GM12878 (cell line): Measurements from ENCODE around the gene SEMA4C. TPM values are rescaled to one million over a fixed set of nuclear protein-coding genes. Genes with fewer than 3 reads are reported as not detected.

ENCODE experiments used
- ATAC-seq: fragments of 200-7000 bp; cut with Tn5 transposase; 3 replicates; pipeline ENCODE4 v1.9.1; 2020; ENCODE audit warnings: mild to moderate bottlenecking, moderate library complexity
- BruUV-seq: library from RNA; stranded (reverse); fragments of 400-500 nt; replicated peaks from 2 replicates; lab custom pipeline; 2021; lab: Mats Ljungman, UMichigan
- CTCF ChIA-PET: fragments of 300-600 bp; sonication (Branson Sonifier 250); formaldehyde crosslinking; extraction: SDS; loops from one replicate; lab custom pipeline; 2021; ENCODE audit warnings: inconsistent platforms; lab: Yijun Ruan, JAX
- POLR2A ChIA-PET: fragments of 350-600 bp; formaldehyde crosslinking; extraction: SDS; loops from one replicate; lab custom pipeline; 2021; ENCODE audit warnings: inconsistent platforms; lab: Charles Lee
- RAD21 ChIA-PET: fragments of 300-600 bp; sonication (Branson Sonifier 250); formaldehyde crosslinking; loops from one replicate; lab custom pipeline; 2023; ENCODE audit warnings: antibody characterized with exemption; ENCODE audit not compliant: unreplicated experiment; lab: Charles Lee
- SMC1A ChIA-PET: fragments of 300-600 bp; sonication (Branson Sonifier 250); formaldehyde crosslinking; loops from one replicate; lab custom pipeline; 2023; ENCODE audit not compliant: unreplicated experiment, uncharacterized antibody; lab: Charles Lee
- DNase-seq: peaks from one replicate; pipeline ENCODE4 v3.0.0-alpha.2; 2011; ENCODE audit warnings: low read depth, low spot score
- FAIRE-seq: peaks from 3 replicates; lab custom pipeline; 2011; peaks lifted over from hg19 to GRCh38; lab: Jason Lieb, UNC
- H2AFZ ChIP-seq: 2 replicates; pipeline ENCODE4 v1.6.0; 2011; ENCODE audit warnings: low read depth, low read length, control low read depth; ENCODE audit not compliant: control insufficient read depth
- H3K27ac ChIP-seq: 2 replicates; pipeline ENCODE4 v1.5.1; 2011; ENCODE audit warnings: control low read depth; ENCODE audit not compliant: control insufficient read depth, insufficient read depth
- H3K27me3 ChIP-seq, 2 experiments: replicated peaks in 1 of 2; 2 replicates each; pipeline versions ENCODE4 v1.6.0 to v1.6.1; 2011; ENCODE audit warnings: low read length in 1 of 2; ENCODE audit not compliant: control insufficient read depth in 2 of 2, insufficient read depth in 2 of 2
- H3K36me3 ChIP-seq, 2 experiments: 2 replicates each; pipeline ENCODE4 v1.5.1; 2011; ENCODE audit warnings: low read length in 1 of 2; ENCODE audit not compliant: control insufficient read depth in 2 of 2, insufficient read depth in 2 of 2
- H3K4me1 ChIP-seq: 2 replicates; pipeline ENCODE4 v1.6.1; 2011; ENCODE audit warnings: mild to moderate bottlenecking, low read length, moderate library complexity, mixed read lengths; ENCODE audit not compliant: control insufficient read depth, insufficient read depth
- H3K4me2 ChIP-seq: 2 replicates; pipeline ENCODE4 v1.6.0; 2011; ENCODE audit warnings: control low read depth; ENCODE audit not compliant: control insufficient read depth, insufficient read depth
- H3K4me3 ChIP-seq: fragments of 200-600 bp; sonication (generic); 2 replicates; pipeline ENCODE4 v1.5.1; 2016
- H3K79me2 ChIP-seq: 2 replicates; pipeline ENCODE4 v1.6.0; 2011; ENCODE audit warnings: low read length; ENCODE audit not compliant: control insufficient read depth, insufficient read depth
- H3K9ac ChIP-seq: 2 replicates; pipeline ENCODE4 v1.8.0; 2011; ENCODE audit warnings: low read length, control low read depth, mixed read lengths; ENCODE audit not compliant: control insufficient read depth, insufficient read depth
- H3K9me3 ChIP-seq: replicated peaks from 3 replicates; pipeline ENCODE4 v1.5.1; 2011; ENCODE audit warnings: mild to moderate bottlenecking, low read length; ENCODE audit not compliant: control insufficient read depth, insufficient read depth
- H4K20me1 ChIP-seq: 2 replicates; pipeline ENCODE4 v1.6.0; 2011; ENCODE audit not compliant: control insufficient read depth, insufficient read depth
- CBFB ChIP-seq: IDR thresholded peaks from 2 replicates; pipeline ENCODE4 v1.6.1; 2016; ENCODE audit warnings: antibody characterized with exemption, low read depth
- EP300 ChIP-seq, 2 experiments: fragments of 150-350 bp in 1 of 2; IDR thresholded peaks; 2 replicates each; pipeline ENCODE4 v1.6.1; 2011 to 2012; ENCODE audit warnings: low read depth in 2 of 2, low read length in 2 of 2, borderline replicate concordance in 1 of 2, improper control_type of control experiment in 1 of 2, inconsistent platforms in 1 of 2; ENCODE audit not compliant: control insufficient read depth in 1 of 2
- NR2C1 ChIP-seq: fragments of 450-650 bp; IDR thresholded peaks from 2 replicates; pipeline ENCODE4 v1.6.1; 2017; ENCODE audit warnings: antibody characterized with exemption, mild to moderate bottlenecking, moderate library complexity
- SUZ12 ChIP-seq: fragments of 200-600 bp; sonication (generic); IDR thresholded peaks from one replicate; pipeline ENCODE4 v1.6.1; 2018; ENCODE audit warnings: antibody characterized with exemption, mild to moderate bottlenecking; ENCODE audit not compliant: unreplicated experiment
- TARDBP ChIP-seq: IDR thresholded peaks from 2 replicates; pipeline ENCODE4 v1.6.1; 2016; ENCODE audit warnings: borderline replicate concordance
- WGBS: methylation state at CpG from one replicate; pipeline ENCODE4 v1.1.6; 2016; ENCODE audit warnings: low lambda C conversion rate; ENCODE audit not compliant: insufficient replicate concordance, insufficient coverage; ENCODE audit errors: missing lambda C conversion rate; 5-methylcytosine and 5-hydroxymethylcytosine counted together
- in situ Hi-C: fragments of 300-500 bp; cut with MboI; formaldehyde crosslinking; loops from 9 replicates; pipeline ENCODE4 v1.14.3; 2018; ENCODE audit warnings: mixed read lengths
- intact Hi-C: fragments of 100-400 bp; cut with micrococcal nuclease; formaldehyde crosslinking; loops from one replicate; pipeline ENCODE4 v1.14.2; 2022; ENCODE audit not compliant: unreplicated experiment
- polyA plus RNA-seq, 11 experiments: library from polyadenylated mRNA; depleted of rRNA in 4 of 11; unstranded in 6 of 11; stranded (reverse) in 5 of 11; fragments of >200 nt; fragmentation: Nextera tagmentation in 4 of 11; fragmentation: Illumina TruSeq in 1 of 11; extraction: Ambion mirVana in 4 of 11; extraction: Trizol in 1 of 11; gene quantifications; 1 replicate in 1 of 11; 2 replicates in 10 of 11; pipeline versions ENCODE4 v1.2.1 to v1.2.3, GENCODE V29; 2011 to 2016; ENCODE audit warnings: inconsistent platforms in 2 of 11, missing spikeins in 2 of 11, low read depth in 1 of 11
- total RNA-seq, 4 experiments: library from RNA; depleted of rRNA in 3 of 4; stranded (reverse); fragments of >200 nt in 3 of 4; fragmentation: Illumina TruSeq in 1 of 4; extraction: Trizol in 1 of 4; gene quantifications; 2 replicates each; pipeline versions ENCODE4 v1.2.1 to v1.2.3, GENCODE V29; 2013 to 2021
- TF ChIP-seq, protein P1 (sequence below): fragments of 450-650 bp; formaldehyde crosslinking; IDR thresholded peaks from 2 replicates; pipeline ENCODE4 v1.4.0; 2022; ENCODE audit warnings: mild to moderate bottlenecking, moderate library complexity

The SEMA4C gene
- total and polyA plus RNA-seq, 10 of the 15 experiments (the other 5 are each of a cell fraction or from before 2014, with no cell fraction given), result 0.06 to 21.6 (median 6.8) TPM

DNA sequence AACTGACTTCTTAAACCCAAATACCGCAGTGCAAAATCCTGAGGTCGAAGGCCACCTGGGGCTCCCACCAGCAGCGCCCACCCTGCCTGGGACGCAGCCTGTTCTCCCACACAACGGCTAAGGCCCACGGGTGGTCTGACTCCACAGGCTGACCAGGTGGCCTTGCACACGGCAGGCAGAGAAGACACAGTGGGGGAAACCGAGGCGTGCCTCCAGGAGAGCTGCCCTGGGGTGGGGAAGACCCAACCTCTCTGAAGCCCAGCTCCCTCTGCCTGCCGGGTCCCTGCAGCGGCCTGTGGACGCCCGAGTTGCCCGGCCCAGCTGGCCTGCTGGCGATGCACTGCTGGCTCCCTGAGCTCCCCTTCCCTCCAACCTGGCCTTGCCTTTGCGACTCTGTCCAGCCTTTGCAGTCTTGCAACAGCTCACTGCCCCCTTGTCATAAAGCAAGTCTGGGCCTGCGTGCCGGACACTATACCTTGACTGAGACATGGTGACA is 9.7 kb upstream of the SEMA4C start (continued):
- TF ChIP-seq EP300 (IDR thresholded peaks at IDR 0.05; ENCODE audit: borderline replicate concordance in 1 of 2, control insufficient read depth in 1 of 2, low read depth in 2 of 2, low read length in 2 of 2) (no peak), TARDBP (no peak), CBFB (no peak), SUZ12 (no peak)
- TF ChIP-seq, protein P1, sequence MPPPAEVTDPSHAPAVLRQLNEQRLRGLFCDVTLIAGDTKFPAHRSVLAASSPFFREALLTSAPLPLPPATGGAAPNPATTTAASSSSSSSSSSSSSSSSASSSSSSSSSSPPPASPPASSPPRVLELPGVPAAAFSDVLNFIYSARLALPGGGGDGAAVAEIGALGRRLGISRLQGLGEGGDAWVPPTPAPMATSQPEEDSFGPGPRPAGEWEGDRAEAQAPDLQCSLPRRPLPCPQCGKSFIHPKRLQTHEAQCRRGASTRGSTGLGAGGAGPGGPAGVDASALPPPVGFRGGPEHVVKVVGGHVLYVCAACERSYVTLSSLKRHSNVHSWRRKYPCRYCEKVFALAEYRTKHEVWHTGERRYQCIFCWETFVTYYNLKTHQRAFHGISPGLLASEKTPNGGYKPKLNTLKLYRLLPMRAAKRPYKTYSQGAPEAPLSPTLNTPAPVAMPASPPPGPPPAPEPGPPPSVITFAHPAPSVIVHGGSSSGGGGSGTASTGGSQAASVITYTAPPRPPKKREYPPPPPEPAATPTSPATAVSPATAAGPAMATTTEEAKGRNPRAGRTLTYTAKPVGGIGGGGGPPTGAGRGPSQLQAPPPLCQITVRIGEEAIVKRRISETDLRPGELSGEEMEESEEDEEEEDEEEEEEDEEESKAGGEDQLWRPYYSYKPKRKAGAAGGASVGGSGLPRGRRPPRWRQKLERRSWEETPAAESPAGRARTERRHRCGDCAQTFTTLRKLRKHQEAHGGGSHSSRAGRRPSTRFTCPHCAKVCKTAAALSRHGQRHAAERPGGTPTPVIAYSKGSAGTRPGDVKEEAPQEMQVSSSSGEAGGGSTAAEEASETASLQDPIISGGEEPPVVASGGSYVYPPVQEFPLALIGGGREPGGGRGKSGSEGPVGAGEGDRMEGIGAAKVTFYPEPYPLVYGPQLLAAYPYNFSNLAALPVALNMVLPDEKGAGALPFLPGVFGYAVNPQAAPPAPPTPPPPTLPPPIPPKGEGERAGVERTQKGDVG (CRISPR knock-in tag), result no peak
- TF ChIP-seq, all 136 proteins: peak for 0

DNA sequence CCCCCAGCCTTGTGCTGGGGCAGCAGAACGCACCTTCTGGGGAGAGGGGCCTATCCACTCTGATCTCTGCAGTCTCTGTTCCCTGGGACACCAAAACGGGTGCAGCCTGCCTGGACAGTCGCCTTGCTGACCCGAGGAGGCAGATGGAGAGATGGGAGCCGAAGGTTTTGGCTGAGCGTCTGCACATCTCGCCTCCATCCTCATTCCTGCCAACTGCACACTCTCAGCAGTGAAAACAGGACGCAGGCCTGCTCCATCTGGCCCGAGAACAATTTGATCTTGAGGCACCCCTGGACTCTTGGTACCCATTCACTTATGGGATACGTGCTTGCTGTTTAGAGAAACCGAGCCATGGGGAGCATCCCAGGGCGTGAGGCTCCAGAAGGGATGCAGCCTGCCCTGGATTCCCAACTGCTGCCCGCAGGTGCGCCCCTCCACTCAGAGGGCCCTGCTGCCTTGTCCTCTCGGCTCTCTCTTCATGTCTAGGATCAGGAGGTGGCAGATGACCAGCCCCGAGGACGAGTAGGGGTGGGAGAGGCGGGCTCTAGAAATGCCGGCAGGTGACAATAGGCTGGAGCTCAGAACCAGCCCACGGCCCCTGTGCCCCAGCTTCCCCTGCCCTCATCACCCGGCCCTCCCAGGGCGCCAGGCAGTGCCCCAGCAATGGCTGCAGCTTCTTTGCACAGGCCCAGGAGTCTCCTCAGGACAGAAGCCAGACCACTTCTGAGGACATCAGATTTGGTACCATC is 9.1 kb upstream of the SEMA4C start:
- FAIRE-seq, result no peak
- CTCF ChIA-PET, result interaction anchor here (0.6 to 1.1 kb wide), 2 partner anchors 14 to 21 kb away, joined by 3 to 5 read pairs; partner anchors contain the start of gene ANKRD39

More for the DNA sequence above, 9.1 kb upstream of the SEMA4C start:
- Histone ChIP-seq H3K79me2 (no peaks in the 10 kb centered on the region), H3K36me3 (no peaks in the 10 kb centered on the region), H3K4me1 (peaks cover 19% of the 10 kb centered on the region), H3K27ac (no peak overlapping the region), H3K27me3 (no peaks in the 10 kb centered on the region), H4K20me1 (no peaks in the 10 kb centered on the region), H3K4me3 (no peak overlapping the region), H2AFZ (no peak overlapping the region), H3K9ac (no peak overlapping the region), H3K4me2 (no peak overlapping the region), H3K9me3 (no peaks in the 10 kb centered on the region)
- BruUV-seq, result no TSS peak
- DNase-seq, result no peak
- in situ Hi-C loops (no loop called here), intact Hi-C loops (no loop called here)
- SMC1A ChIA-PET, result no interaction called here
- no peak for TF ChIP-seq NR2C1
- no peak for ATAC-seq
- POLR2A ChIA-PET, result no interaction called here
- WGBS, result 63% methylated on average over 22 of the region's 22 CpGs
- RAD21 ChIA-PET, result interaction anchor here (2.4 kb wide), 1 partner anchor 21 kb away, joined by 7 read pairs; the partner anchor contains the start of gene ANKRD39
